GM19193 (cell line): ENCODE measurements around the gene ITPKB.

Source experiments
- POLR2A ChIP-seq: IDR thresholded peaks from 4 replicates; pipeline ENCODE4 v1.6.1; 2011; ENCODE audit not compliant: insufficient read depth, insufficient read length; ENCODE audit errors: extremely low read depth

The ITPKB gene

GRCh38 chr1:226738995-226739695 is at the start of gene ITPKB:
ITPKB (minus strand) TSS chr1:226739282; CDS start chr1:226737458, 1,824 bp downstream.
- TF ChIP-seq POLR2A, result peak; percentile 48

GRCh38 chr1:226787638-226788037 is 48.6 kb upstream of the ITPKB start:
- no peak for TF ChIP-seq POLR2A

GRCh38 chr1:226787071-226787470 is 48.0 kb upstream of the ITPKB start:
- no peak for TF ChIP-seq POLR2A

GRCh38 chr1:226786550-226786949 is 47.5 kb upstream of the ITPKB start:
- TF ChIP-seq POLR2A, result no peak

- TF ChIP-seq POLR2A, result no peak
Measured at GRCh38 chr1:226785805-226786204, 46.7 kb upstream of the ITPKB start.

GRCh38 chr1:226784081-226785049 is 45.3 kb upstream of the ITPKB start:
- TF ChIP-seq POLR2A, result no peak

GRCh38 chr1:226782845-226783601 is 43.9 kb upstream of the ITPKB start:
- TF ChIP-seq POLR2A, result no peak

- TF ChIP-seq POLR2A, result no peak
Measured at GRCh38 chr1:226781937-226782609, 43.0 kb upstream of the ITPKB start.

GRCh38 chr1:226779561-226779960 is 40.5 kb upstream of the ITPKB start:
- no peak for TF ChIP-seq POLR2A

- TF ChIP-seq POLR2A, result no peak
Measured at GRCh38 chr1:226778657-226779058, 39.6 kb upstream of the ITPKB start.

- TF ChIP-seq POLR2A, result no peak
Measured at GRCh38 chr1:226776975-226777374, 37.9 kb upstream of the ITPKB start.

GRCh38 chr1:226776066-226776465 is 37.0 kb upstream of the ITPKB start:
- TF ChIP-seq POLR2A, result no peak

- TF ChIP-seq POLR2A, result no peak
Measured at GRCh38 chr1:226772446-226773139, 33.5 kb upstream of the ITPKB start.

GRCh38 chr1:226766565-226766964 is 27.5 kb upstream of the ITPKB start:
- no peak for TF ChIP-seq POLR2A
